Measurements from ENCODE around the gene CDYL2.

DNA sequence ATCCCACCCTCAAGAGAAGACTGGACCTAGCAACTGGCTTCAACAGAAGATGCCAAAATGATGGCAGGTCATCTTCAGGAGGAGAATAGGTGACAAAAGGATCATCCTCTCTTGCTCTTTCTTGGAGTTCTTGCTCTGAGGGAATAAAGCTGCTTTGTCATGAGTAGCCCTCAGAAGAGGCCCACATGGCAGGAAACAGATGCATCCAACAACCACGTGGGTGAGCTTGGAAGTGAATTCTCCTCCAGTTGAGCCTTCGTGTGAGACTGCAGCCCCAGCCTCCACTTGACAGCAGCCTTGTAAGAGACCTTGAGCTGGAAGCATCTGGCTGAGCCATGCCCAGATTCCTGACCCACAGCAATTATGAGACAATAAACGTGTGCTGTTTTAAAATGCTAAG, 176.1 kb downstream of the CDYL2 start:
- TF ChIP-seq, protein P1, sequence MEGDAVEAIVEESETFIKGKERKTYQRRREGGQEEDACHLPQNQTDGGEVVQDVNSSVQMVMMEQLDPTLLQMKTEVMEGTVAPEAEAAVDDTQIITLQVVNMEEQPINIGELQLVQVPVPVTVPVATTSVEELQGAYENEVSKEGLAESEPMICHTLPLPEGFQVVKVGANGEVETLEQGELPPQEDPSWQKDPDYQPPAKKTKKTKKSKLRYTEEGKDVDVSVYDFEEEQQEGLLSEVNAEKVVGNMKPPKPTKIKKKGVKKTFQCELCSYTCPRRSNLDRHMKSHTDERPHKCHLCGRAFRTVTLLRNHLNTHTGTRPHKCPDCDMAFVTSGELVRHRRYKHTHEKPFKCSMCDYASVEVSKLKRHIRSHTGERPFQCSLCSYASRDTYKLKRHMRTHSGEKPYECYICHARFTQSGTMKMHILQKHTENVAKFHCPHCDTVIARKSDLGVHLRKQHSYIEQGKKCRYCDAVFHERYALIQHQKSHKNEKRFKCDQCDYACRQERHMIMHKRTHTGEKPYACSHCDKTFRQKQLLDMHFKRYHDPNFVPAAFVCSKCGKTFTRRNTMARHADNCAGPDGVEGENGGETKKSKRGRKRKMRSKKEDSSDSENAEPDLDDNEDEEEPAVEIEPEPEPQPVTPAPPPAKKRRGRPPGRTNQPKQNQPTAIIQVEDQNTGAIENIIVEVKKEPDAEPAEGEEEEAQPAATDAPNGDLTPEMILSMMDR (IDR thresholded peaks at IDR 0.05; ENCODE audit: low read depth, low read length, poor library complexity, severe bottlenecking) = no peak
- no peak for TF ChIP-seq EZH2phosphoT487 (IDR thresholded peaks at IDR 0.05; ENCODE audit: borderline replicate concordance, low read length)

Data from DOHH2 (cell line).